IPS DF 4.7 (cell line): ENCODE results near the gene UBASH3A.

Source experiments
- DNase-seq: peaks from one replicate; pipeline ENCODE4 v3.0.0-alpha.2; 2013; ENCODE audit warnings: low spot score; ENCODE audit errors: extremely low read depth

Gene UBASH3A

DNA sequence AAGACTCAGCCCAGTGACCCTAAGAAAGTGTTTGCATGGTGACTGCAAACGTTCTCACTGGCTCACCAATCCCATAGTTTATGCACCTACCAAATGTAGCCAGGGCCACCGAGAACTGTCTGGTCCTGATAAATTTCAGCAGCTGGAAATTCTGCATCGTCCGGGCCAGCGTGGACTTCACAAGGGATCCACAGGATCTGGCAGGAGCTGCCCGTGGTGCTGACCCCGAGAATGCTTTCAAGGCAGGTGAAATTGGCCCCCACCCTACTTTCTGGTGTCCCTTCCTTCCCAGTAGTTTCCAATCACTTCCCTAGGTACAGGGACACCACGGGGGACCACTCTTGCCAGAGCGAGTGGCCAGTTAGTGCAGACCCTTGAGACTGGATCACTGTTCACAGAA lies 26.2 kb downstream of the UBASH3A start:
- no peak for DNase-seq

DNA sequence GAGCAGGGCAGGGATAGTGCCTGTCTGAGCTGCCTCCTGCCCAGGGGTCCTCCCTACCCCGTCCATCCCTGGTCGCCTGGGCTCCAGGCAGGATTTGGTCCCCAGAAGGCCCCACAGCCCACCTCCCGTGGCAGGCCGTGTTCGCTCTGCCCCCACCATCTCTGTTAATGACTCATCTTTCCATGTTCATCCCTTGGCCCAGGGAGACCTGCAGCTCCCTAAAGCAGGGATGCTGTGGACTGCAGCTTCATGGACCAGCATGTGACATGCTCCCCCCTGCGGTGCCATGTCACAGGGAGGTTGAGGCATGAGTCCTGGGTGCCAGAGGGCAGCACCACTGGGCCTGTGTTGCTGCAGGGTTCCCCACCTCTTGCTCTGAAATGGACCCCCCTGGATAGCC lies 26.8 kb downstream of the UBASH3A start:
- no peak for DNase-seq

DNA sequence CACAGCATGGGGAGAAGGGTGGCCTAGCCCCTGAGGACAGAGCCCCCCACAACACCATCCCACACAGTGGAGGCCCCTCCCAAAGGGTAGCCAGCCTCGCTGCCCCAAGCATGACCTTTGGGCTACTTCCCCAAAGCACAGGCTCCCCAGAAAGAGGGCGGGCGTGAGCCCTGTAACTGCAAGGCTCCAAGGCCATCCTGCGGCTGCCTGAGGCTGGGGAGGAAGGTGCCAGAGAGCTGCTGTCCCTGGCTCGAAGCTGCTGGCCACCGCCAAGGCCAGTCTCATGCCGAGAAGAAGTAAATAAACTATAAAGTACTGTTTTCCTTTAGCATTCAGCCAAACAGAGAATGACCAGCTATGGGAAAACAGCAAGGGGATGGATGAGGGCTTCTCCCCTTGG lies 27.5 kb downstream of the UBASH3A start:
- no peak for DNase-seq

DNA sequence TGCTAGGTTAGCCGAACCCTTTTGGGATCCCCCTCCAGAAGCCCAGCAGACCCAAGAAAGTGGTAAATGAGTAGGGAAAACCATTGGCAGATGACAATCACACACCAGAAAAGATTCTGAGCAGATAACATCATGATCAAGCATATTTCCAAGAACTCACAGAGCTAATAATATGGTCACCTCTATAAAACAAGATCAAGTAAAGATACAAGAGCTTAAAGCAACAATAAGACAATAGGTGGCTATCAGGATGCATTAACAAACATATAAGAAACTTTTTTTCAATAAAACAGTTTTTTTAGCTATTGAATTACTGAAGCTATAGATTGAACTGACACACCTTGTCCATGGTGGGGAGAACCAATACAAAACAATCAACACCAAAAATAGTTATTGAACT lies 29.0 kb downstream of the UBASH3A start:
- no peak for DNase-seq

DNA sequence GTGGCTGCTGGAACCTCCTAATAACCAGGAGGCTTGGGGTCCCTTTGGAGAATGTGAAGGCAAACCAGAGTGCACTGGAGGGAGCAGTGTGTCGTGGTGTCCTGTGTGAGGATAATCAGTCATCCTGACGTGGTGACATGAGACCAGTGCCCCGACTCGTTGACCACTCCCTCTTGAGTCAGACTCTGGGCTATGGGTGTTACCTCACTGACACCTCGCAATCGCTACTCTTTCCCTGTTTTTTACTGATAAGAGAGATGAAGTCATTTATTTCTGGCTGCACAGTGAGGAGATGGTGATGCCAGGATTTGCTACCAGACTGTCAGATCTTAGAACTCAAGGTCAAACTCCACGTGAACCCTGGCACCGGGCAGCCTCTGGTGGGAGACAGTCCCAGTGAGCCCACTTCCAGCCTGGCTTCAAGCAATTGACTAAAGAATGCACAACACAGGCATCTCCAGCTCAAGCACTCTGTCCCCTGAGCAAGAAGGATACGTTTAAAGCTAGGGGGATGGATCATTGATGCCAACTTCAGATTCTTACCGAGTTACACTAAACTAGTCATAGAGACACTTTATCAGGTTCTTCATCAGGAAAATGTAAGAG lies 30.3 kb downstream of the UBASH3A start:
- no peak for DNase-seq

DNA sequence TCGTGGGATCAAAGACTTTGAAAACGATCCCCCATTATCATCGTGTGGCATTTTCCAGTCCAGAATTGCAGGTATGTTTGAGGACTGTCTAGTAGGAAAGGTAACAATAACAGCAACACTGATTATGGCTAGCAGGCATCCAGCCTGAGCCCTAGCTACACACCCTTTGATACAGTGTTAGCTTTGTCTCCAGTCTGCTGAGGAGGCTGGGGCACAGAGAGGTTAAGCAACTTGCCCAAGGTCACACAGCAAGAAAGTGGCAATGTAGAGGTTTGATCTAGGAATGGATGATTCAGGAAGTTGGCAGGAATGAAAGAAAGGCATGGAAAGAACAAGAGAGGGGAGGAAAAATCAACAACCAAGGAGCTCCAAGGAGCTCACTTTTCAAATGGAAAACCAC lies 31.2 kb downstream of the UBASH3A start:
- DNase-seq = no peak

DNA sequence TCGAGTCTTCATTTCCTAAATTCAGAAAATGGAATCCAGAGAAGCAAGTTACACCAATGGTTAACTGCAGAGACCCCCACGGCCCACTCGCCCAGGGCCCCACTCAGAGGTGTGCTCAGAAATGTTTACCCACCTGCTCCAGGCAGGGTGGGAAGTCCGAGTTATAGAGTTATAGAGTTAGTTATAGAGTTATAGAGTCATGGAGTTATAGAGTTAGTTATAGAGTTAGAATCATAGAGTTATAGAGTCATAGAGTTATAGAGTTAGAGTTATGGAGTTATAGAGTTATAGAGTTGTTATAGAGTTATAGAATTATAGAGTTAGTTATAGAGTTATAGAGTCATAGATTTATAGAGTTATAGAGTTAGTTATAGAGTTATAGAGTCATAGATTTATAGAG lies 31.7 kb downstream of the UBASH3A start:
- DNase-seq = no peak

DNA sequence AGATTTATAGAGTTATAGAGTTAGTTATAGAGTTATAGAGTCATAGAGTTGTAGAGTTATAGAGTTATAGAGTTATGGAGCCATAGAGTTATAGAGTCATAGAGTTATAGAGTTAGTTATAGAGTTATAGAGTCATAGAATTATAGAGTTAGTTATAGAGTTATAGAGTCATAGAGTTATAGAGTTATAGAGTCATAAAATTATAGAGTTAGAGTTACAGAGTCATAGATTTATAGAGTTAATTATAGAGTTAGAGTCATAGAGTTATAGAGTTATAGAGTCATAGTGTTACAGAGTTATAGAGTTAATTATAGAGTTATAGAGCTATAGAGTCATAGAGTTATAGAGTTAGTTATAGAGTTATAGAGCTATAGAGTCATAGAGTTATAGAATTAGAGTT lies 32.1 kb downstream of the UBASH3A start:
- DNase-seq = no peak

DNA sequence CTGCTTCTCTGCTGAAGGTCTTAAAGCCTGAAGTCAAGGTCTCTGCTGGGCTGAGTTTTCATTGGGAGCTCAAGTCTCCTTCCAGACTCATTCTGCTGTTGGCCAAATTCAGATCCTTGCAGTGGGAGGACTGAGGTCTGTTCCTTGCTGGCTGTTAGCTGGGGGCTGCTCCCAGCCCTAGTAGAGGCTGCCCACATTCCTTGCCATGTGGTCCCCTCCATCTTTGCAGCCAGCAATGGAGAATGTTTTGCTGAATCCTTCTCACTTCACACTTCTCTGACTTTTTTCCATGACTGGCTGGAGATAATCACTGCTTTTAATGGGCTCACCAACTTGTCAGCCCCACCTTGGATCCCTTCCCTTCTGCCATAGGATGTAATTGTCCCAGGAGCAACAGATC lies 33.2 kb downstream of the UBASH3A start:
- DNase-seq = no peak

DNA sequence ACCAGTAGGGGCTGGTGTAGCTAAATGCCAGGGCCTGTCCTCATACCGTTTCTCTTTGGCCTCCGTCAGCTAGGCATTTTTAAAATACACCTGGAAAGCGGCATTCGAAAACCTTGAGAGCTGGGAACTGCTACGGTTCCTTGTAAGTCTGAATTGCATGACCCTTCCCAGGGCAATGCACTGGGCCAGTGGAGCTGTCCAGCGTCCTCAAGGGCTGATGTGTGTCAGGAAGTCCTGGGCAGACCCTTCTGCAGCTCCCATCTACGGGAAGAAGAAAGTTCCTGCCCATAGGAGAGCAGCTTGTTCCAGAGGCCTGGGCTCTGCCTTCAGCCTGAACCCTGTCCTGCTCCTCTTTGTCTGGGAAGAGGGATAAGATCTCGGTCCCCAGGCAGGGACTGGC lies 34.1 kb downstream of the UBASH3A start:
- DNase-seq = no peak

DNA sequence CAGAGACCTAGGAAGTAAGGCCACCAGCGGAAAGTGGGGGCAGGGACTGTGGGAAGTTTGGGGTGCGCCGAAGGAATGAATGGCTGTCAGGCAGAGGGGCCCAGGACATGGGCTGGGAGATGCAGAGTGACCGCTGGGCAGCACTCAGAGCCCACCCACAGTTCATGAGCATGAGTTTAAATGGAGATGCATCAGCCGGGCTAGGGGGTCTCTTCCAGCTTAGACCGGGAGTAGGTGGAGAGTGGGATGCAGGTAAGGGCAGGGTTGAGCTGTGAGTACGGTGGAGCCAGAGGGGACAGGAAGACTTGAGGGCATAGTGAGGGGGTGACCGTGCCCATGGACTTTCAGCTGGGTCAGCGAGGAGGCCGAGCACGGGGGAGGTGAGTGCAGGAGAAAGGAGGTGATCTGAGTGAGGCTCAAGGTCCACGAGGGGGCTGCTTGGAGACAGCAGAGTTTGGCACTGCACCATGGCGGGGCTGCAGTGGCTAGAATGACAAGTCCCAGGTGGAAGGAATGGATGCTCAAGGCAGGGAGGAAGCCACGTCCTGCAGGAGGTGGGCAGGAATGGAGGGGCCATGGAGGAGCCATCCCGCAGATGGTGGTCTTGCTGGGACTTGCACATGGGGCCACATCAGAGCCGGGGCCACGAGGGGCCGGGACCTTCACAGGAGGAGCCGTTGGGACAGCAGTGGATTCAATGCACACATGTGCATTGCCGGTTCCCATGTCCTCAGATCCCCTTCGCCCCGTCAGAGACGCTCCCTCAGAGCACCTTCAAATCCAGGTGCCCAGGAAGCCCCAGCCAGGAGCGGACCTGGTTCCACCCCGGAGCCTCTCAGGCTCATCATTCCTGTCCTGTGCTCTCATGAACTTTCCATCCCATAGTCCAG lies 34.9 kb downstream of the UBASH3A start:
- no peak for DNase-seq

DNA sequence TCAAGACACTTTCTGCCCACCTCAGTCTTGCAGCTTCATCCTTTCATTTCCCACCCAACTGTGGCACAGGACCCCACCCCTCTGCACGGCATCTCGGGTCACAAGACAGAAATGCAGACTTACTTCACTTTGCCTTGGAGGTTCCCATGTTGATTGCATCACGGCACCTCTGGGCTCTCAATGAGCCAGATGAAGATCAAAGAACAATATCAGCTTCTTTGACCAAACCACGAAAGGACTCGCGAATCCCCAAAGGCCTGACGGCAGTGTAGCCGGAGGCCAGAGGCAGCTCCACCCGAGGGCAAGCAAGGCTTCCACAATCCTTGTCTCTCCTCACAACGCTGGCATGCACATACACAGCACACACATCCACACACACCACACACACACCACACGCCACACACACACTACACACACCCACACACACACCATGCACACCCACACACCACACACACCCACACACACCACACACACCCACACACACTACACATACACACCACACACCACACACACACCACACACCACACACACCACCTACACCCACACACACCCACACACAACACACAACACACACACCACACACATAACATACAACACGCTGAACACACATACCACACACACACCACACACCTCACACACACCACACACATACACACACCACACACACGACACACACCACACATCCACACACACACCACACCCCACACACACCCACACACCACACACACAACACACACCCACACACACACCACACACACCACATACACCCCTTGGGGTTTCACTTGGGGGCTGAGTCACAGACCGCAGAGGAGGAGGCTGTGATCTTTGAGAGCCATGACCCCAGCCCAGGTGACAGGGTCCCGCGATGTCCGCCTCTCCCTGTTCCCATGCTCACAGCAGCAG lies 35.8 kb downstream of the UBASH3A start:
- no peak for DNase-seq

DNA sequence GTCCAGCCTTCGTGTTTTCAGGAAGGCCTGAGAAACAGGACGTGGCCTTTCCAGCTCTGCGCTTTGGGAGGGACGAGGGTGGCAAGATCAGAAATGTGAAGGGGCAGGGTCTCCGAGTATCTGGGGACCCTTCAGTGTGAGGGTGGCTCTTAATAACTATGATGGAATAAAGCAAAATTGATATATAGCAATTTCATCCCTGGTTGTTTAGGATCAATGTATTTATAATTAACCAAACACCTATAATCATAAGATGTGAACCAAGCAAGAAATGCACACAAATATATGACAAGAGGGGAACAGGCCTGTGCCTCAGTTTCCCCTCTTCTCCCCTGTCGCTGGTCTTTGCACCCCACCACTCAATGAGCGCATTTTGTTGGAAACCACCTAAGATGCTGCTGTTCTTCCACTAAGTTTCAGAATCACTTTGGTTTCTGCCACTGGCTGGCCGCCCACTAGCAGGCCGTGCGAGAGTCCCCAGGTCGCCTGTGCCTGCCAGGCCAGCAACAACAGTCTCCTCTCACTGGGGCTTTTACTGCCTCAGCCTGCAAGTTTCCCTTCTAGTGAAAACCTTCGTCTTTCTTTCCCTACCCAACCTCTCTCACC lies 36.6 kb downstream of the UBASH3A start:
- no peak for DNase-seq

DNA sequence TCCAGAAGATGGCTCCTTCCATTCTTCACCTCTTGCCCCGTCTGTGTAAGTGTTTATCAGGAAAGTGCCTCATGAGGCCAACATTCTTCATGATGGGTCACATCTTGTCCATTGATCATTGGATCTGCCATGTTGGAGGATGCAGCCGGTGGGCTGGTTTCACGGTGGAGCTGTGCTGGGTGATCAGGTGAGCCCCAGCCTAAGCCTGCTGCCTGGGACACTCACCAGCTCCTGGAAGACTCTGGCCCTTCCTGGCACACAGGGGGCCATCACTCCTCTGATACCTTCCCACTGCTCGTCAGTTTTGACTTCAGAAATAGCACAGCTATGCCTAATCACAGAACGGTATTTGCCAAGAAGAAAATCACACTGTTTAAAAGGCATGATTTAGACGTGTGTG lies 38.3 kb downstream of the UBASH3A start:
- no peak for DNase-seq

DNA sequence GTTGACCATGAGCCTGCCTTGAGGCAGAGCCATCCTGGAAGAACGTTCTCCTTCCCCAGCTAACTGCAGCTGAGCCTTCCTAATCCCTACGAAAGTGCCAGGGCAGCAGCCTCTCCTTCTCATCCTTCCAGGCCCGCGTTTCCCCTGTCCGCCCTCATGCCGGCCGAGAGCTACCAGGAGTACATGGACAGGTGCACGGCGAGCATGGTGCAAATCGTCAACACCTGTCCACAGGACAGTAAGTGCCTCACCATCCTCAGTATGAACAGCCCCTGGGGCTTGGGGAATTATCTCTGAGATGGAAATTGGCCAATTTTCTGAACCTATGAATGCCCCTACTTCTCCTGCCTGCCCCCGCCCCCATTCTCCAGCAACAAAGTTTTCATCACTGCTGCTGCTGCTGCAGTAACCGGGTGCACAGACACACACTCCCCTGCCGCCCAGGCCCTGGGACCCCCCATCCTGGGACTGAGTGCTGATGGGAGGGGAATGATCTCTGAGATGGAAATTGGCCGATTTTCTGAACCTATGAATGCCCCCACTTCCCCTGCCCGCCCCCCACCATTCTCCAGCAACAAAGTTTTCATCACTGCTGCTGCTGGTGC lies 39.6 kb downstream of the UBASH3A start:
- no peak for DNase-seq

DNA sequence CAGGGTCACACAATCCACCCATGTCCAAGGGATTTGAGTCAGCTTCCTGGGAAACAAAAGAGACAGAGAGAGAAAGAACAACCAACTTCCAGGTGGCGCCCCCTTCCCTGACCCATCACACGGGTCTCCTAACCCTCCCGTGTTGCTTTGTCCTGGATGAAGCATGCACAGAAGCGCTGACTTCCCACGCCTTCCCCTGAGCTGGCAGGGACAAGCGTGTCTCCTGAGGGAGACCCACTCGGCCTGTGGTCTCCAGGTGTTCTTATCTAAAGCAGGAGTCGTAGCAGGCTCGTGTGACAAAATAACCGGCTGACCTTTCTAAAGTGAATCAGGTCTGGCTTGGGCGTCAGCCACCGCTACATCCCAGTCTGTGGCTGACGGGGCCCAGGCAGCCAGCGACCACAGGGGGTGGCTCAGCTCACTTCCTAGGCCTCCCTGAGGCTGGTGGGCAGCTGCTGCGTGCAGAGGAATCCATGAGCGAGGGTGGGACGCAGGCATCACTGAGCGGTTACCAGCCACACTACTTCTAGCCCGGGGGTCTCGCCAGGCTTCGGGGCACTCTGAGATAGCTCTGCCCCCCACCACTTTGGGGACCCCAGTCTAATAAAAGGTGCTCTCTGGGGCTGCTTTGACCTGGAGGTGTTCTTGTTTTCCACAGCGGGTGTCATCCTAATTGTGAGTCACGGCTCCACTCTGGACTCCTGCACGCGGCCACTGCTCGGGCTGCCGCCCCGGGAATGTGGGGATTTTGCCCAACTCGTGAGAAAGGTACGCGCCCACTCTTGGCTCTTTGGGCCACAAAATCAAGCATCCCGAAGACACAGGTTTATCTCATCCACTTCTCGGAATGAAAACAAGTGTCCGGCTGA lies 40.4 kb downstream of the UBASH3A start:
- no peak for DNase-seq

DNA sequence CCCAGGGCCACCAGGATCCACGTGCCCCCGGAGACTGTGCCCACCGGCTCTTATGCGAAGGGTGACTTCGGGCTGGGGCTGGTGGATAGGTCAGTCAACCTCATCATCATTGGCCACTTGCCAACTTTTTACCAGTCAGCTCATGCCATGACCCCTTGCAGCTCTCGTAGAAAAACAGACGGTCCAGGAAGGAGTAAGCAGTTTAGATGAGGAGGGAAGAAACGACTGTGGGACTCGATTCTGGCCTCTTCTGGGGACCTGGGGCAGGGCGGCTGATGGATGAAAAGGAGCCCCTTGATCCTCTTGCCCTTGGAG lies 41.0 kb downstream of the UBASH3A start:
- no peak for DNase-seq

DNA sequence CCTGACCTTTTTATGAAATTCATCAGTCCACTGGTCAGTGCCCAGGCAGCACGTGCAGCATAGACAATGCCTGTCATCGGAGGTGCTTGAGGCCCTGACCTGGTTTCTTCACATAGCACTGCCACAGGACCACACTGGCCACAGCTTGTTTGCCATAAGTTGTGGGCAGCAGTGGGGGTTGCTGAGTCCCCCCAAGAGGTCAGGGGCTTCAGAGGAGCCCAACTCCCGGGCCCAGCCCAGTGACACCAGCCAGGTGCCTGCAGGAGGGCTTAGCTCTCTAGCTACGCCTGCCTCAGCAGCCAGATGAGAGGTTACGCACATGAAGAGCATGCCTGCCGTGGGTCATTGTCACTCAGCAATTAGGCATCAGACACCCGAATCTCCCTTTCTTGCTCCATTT lies 41.6 kb downstream of the UBASH3A start:
- DNase-seq = no peak

DNA sequence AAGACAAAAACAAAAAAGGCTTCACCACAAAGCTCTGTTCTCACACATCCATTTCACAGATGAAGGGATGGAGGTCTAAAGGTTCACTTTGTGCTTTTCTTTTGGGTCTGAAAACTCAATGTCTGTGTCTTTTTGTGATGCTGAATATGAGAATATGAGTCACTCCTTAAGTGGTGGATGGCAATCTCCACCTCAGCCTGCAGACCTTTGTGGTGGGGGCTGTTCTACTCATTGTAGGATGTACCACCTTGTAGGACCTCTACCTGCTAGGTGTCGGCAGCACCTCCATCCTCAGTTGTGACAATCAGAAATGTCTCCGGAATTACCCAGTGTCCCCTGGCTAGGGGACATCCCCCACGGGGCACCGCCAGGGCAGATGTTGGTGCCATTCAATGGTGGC lies 42.8 kb downstream of the UBASH3A start:
- no peak for DNase-seq

DNA sequence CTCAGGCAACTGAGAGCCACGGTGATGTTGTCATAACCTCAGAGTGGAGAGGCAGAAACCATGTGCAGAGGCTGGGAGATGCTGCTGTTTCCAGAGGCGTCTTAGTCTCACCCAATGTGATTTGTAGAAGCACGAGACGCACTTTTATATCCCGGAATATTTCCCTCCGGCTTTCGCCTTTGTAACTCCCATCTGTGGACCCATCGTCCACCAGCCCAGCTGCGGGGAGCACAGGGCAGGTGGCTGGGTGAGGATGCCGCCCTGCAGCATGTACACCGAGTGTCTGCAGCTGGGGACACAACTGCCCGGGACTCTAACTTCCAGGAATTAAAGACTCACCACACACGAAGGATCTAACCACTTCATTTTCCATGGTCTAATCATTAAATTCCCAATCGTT lies 43.5 kb downstream of the UBASH3A start:
- no peak for DNase-seq

DNA sequence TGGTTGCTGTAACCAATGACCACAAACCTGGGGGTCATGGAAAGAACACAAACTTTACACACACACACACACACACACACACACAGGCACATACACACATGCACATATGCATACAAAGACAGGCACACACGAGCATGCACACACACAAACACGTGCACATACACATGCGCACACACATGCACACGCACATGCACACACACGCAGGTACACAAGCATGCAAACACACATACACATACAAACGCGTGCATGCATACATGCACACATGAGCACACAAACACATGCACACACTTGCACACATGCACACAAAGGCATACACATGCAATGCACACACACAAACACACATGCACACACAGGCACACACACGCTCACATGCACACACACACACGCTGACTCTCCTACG lies 44.0 kb downstream of the UBASH3A start:
- no peak for DNase-seq
